Endothelial cell of umbilical vein (primary cell): ENCODE results near the gene PHYH. TPM values are rescaled to one million over a fixed set of nuclear protein-coding genes. Genes with fewer than 3 reads are reported as not detected.

Experiments used
- BruUV-seq: library from RNA; stranded (reverse); fragments of 400-500 nt; replicated peaks from 2 replicates; lab custom pipeline; 2021; lab: Mats Ljungman, UMichigan
- CTCF ChIA-PET: fragments of 300-600, 350-600 bp; sonication (Branson Sonifier 250); formaldehyde crosslinking; loops from one replicate; lab custom pipeline; 2021; ENCODE audit warnings: antibody characterized with exemption, inconsistent platforms; lab: Charles Lee
- POLR2A ChIA-PET: fragments of 300-600, 350-600 bp; sonication (Branson Sonifier 250); formaldehyde crosslinking; loops from one replicate; lab custom pipeline; 2021; ENCODE audit warnings: antibody characterized with exemption, inconsistent platforms; lab: Charles Lee
- DNase-seq: peaks from one replicate; pipeline ENCODE4 v3.0.0-alpha.2; 2011; ENCODE audit warnings: low read depth, low spot score
- FAIRE-seq: peaks from 2 replicates; lab custom pipeline; 2011; peaks lifted over from hg19 to GRCh38; lab: Jason Lieb, UNC
- H2AFZ ChIP-seq: 2 replicates; pipeline ENCODE4 v1.6.0; 2012; ENCODE audit warnings: low read depth, low read length, control low read depth, inconsistent platforms
- H3K27ac ChIP-seq: 2 replicates; pipeline ENCODE4 v1.5.1; 2011; ENCODE audit warnings: low read depth, mild to moderate bottlenecking, control low read depth, low read length, moderate library complexity; ENCODE audit not compliant: insufficient read depth
- H3K27me3 ChIP-seq, 2 experiments: 2 replicates each; pipeline versions ENCODE4 v1.6.0 to v1.6.1; 2011; ENCODE audit warnings: low read length in 2 of 2, mixed read lengths in 1 of 2; ENCODE audit not compliant: control insufficient read depth in 2 of 2, insufficient read depth in 2 of 2
- H3K36me3 ChIP-seq, 2 experiments: 2 replicates in 1 of 2; 3 replicates in 1 of 2; pipeline ENCODE4 v1.5.1; 2011; ENCODE audit warnings: low read length in 2 of 2, mild to moderate bottlenecking in 1 of 2, moderate library complexity in 1 of 2; ENCODE audit not compliant: control insufficient read depth in 2 of 2, insufficient read depth in 2 of 2; ENCODE audit errors: extremely low read depth in 1 of 2
- H3K4me1 ChIP-seq: 3 replicates; pipeline ENCODE4 v1.5.1; 2011; ENCODE audit warnings: mild to moderate bottlenecking, low read length; ENCODE audit not compliant: control insufficient read depth, insufficient read depth; ENCODE audit errors: extremely low read depth
- H3K4me2 ChIP-seq: 2 replicates; pipeline ENCODE4 v1.6.1; 2011; ENCODE audit warnings: low read length, control low read depth, mixed read lengths; ENCODE audit not compliant: insufficient read depth
- H3K4me3 ChIP-seq, 3 experiments: fragments of 200-600 bp in 1 of 3; sonication (generic), shearing (Covaris generic) in 1 of 3; replicated peaks in 1 of 3; 2 replicates each; pipeline ENCODE4 v1.5.1; 2011 to 2016; ENCODE audit warnings: control low read depth in 3 of 3, low read length in 3 of 3, mild to moderate bottlenecking in 2 of 3, inconsistent platforms in 1 of 3, low read depth in 1 of 3, moderate library complexity in 1 of 3; ENCODE audit not compliant: insufficient read depth in 1 of 3
- H3K79me2 ChIP-seq: 2 replicates; pipeline ENCODE4 v1.6.0; 2012; ENCODE audit warnings: low read length, inconsistent platforms; ENCODE audit not compliant: control insufficient read depth, insufficient read depth
- H3K9ac ChIP-seq: replicated peaks from 2 replicates; pipeline ENCODE3; 2011; ENCODE audit warnings: low read length, control low read depth; ENCODE audit not compliant: insufficient read depth; ENCODE audit errors: extremely low read depth
- H3K9me1 ChIP-seq: replicated peaks from 3 replicates; pipeline ENCODE4 v1.6.0; 2011; ENCODE audit warnings: mild to moderate bottlenecking, low read length; ENCODE audit not compliant: control insufficient read depth, insufficient read depth; ENCODE audit errors: extremely low read depth
- H3K9me3 ChIP-seq: replicated peaks from 2 replicates; pipeline ENCODE4 v1.5.1; 2012; ENCODE audit warnings: low read length, inconsistent platforms; ENCODE audit not compliant: control insufficient read depth, insufficient read depth
- H4K20me1 ChIP-seq: replicated peaks from 2 replicates; pipeline ENCODE3; 2011; ENCODE audit warnings: mild to moderate bottlenecking, low read length; ENCODE audit not compliant: control insufficient read depth, insufficient read depth; ENCODE audit errors: extremely low read depth
- CTCF ChIP-seq, 2 donors: IDR thresholded peaks; 1 replicate in 1 of 2; 2 replicates in 1 of 2; pipeline ENCODE4 v1.5.1; 2011; ENCODE audit warnings: low read length in 2 of 2, mild to moderate bottlenecking in 2 of 2, moderate library complexity in 2 of 2, control low read depth in 1 of 2, inconsistent platforms in 1 of 2, low read depth in 1 of 2; ENCODE audit not compliant: insufficient read depth in 1 of 2; ENCODE audit errors: extremely low read depth in 1 of 2
- EZH2 ChIP-seq: IDR thresholded peaks from 2 replicates; pipeline ENCODE4 v1.6.1; 2012; ENCODE audit warnings: borderline replicate concordance, low read depth, mild to moderate bottlenecking, moderate library complexity, low read length, inconsistent platforms; ENCODE audit not compliant: severe bottlenecking
- FOS ChIP-seq: IDR thresholded peaks from 2 replicates; pipeline ENCODE4 v1.6.1; 2011; ENCODE audit warnings: mild to moderate bottlenecking, low read length, moderate library complexity, borderline replicate concordance; ENCODE audit not compliant: insufficient read depth
- GATA2 ChIP-seq: IDR thresholded peaks from 2 replicates; pipeline ENCODE4 v1.7.0; 2011; ENCODE audit warnings: low read depth, mild to moderate bottlenecking, moderate library complexity, mixed read lengths, low read length; ENCODE audit not compliant: insufficient read length, insufficient read depth
- JUN ChIP-seq: IDR thresholded peaks from 2 replicates; pipeline ENCODE4 v1.6.1; 2011; ENCODE audit warnings: borderline replicate concordance, low read depth; ENCODE audit not compliant: insufficient read length, insufficient read depth
- MYC ChIP-seq: IDR thresholded peaks from one replicate; pipeline ENCODE4 v1.6.1; 2011; ENCODE audit warnings: mild to moderate bottlenecking, low read depth, low read length
- POLR2A ChIP-seq: IDR thresholded peaks from 2 replicates; pipeline ENCODE4 v1.6.1; 2012; ENCODE audit warnings: low read depth, mild to moderate bottlenecking, control low read depth, low read length
- POLR2AphosphoS5 ChIP-seq: IDR thresholded peaks from 2 replicates; pipeline ENCODE4 v1.6.1; 2012; ENCODE audit warnings: low read depth, mild to moderate bottlenecking, control low read depth, low read length, moderate library complexity; ENCODE audit not compliant: insufficient read depth
- dilution Hi-C: fragments of 300-500 bp; cut with MboI; formaldehyde crosslinking; loops from one replicate; pipeline ENCODE4 v1.15.0; 2019; ENCODE audit warnings: low sequenced_read_pairs; ENCODE audit not compliant: extremely low pct_ligation_motif_present
- intact Hi-C: fragments of 100-400 bp; cut with micrococcal nuclease; formaldehyde crosslinking; loops from one replicate; pipeline ENCODE4 v1.10.0; 2022
- polyA plus RNA-seq, 4 experiments: library from polyadenylated mRNA; depleted of rRNA in 3 of 4; stranded (reverse) in 3 of 4; unstranded in 1 of 4; fragments of >200 nt; gene quantifications; 2 replicates each; pipeline versions ENCODE4 v1.2.1 to v1.2.3, GENCODE V29; 2011 to 2012; ENCODE audit warnings: missing spikeins in 1 of 4
- total RNA-seq: library from RNA; stranded (reverse); gene quantifications from 2 replicates; pipeline ENCODE4 v1.2.3, GENCODE V29; 2021
- TF ChIP-seq, protein P1 (sequence below): IDR thresholded peaks from 2 replicates; pipeline ENCODE4 v1.6.1; 2011; ENCODE audit not compliant: insufficient read depth, insufficient read length

PHYH gene
- total and polyA plus RNA-seq, 2 donors (not counting 3 experiments of a cell fraction or from before 2014, with no cell fraction given) = 4.7 to 9.4 TPM

GRCh38 chr10:13257621-13258140, 42.2 kb downstream of the PHYH start:
- TF ChIP-seq MYC = no peak
- TF ChIP-seq POLR2AphosphoS5 = no peak
- TF ChIP-seq GATA2 = no peak
- TF ChIP-seq JUN = no peak
- no peak for TF ChIP-seq FOS
- TF ChIP-seq EZH2 = no peak
- TF ChIP-seq, protein P1, sequence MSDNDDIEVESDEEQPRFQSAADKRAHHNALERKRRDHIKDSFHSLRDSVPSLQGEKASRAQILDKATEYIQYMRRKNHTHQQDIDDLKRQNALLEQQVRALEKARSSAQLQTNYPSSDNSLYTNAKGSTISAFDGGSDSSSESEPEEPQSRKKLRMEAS = no peak
- no peak for TF ChIP-seq CTCF (IDR thresholded peaks at IDR 0.05; ENCODE audit: extremely low read depth in 1 of 2, insufficient read depth in 1 of 2, low read depth in 1 of 2, low read length in 2 of 2)
- no peak for TF ChIP-seq POLR2A
- ChIA-PET POLR2A (no interaction called here), CTCF (no interaction called here)
- FAIRE-seq (no peak), DNase-seq (no peak)
- Histone ChIP-seq H2AFZ (no peak overlapping the region), H3K4me2 (no peak overlapping the region), H3K79me2 (no peaks in the 10 kb centered on the region), H3K36me3 (no peaks in the 10 kb centered on the region), H3K9me3 (no peaks in the 10 kb centered on the region), H3K27me3 (no peaks in the 10 kb centered on the region), H3K9ac (no peak overlapping the region), H3K4me3 (no peak overlapping the region), H3K4me1 (no peaks in the 10 kb centered on the region), H3K9me1 (no peaks in the 10 kb centered on the region), H3K27ac (no peak overlapping the region), H4K20me1 (no peaks in the 10 kb centered on the region)
- no TSS peak for BruUV-seq
- dilution Hi-C loops (no loop called here), intact Hi-C loops (no loop called here)
